Fibroblast of lung (primary cell): ENCODE data around the gene BRD2. TPM values are rescaled to one million over a fixed set of nuclear protein-coding genes. Genes with fewer than 3 reads are reported as not detected.

ENCODE experiments used
- DNase-seq, 2 donors: peaks; one replicate each; pipeline versions ENCODE4 v3.0.0 to v3.0.0-alpha.2; 2010; ENCODE audit warnings: low read depth in 2 of 2
- H2AFZ ChIP-seq: 2 replicates; pipeline ENCODE4 v1.5.1; 2012; ENCODE audit warnings: low read length, control low read depth, inconsistent platforms
- H3K27ac ChIP-seq: 2 replicates; pipeline ENCODE4 v1.5.1; 2011; ENCODE audit warnings: low read length, control low read depth; ENCODE audit not compliant: insufficient read depth
- H3K27me3 ChIP-seq: 2 replicates; pipeline ENCODE4 v1.5.1; 2011; ENCODE audit warnings: mild to moderate bottlenecking, low read length; ENCODE audit not compliant: control insufficient read depth, insufficient read depth
- H3K36me3 ChIP-seq: 2 replicates; pipeline ENCODE4 v1.5.1; 2011; ENCODE audit warnings: low read length; ENCODE audit not compliant: control insufficient read depth, insufficient read depth
- H3K4me1 ChIP-seq: 2 replicates; pipeline ENCODE4 v1.5.1; 2011; ENCODE audit warnings: low read length; ENCODE audit not compliant: control insufficient read depth, insufficient read depth; ENCODE audit errors: extremely low read depth
- H3K4me2 ChIP-seq: 2 replicates; pipeline ENCODE4 v1.5.1; 2011; ENCODE audit warnings: low read length, control low read depth; ENCODE audit not compliant: insufficient read depth; ENCODE audit errors: extremely low read depth
- H3K4me3 ChIP-seq, 4 experiments: fragments of 200-600 bp in 1 of 4; sonication (generic) in 1 of 4; replicated peaks in 1 of 4; 2 replicates each; pipeline ENCODE4 v1.5.1; 2011 to 2016; ENCODE audit warnings: low read length in 4 of 4, low read depth in 3 of 4, mild to moderate bottlenecking in 3 of 4, control low read depth in 2 of 4, inconsistent platforms in 1 of 4, mixed read lengths in 1 of 4; ENCODE audit not compliant: insufficient read depth in 1 of 4; ENCODE audit errors: control extremely low read depth in 1 of 4
- H3K79me2 ChIP-seq: 2 replicates; pipeline ENCODE4 v1.5.1; 2012; ENCODE audit warnings: mild to moderate bottlenecking, low read length, inconsistent platforms; ENCODE audit not compliant: control insufficient read depth, insufficient read depth
- H3K9ac ChIP-seq: 2 replicates; pipeline ENCODE4 v1.5.1; 2011; ENCODE audit warnings: mild to moderate bottlenecking, low read length, control low read depth; ENCODE audit not compliant: insufficient read depth
- H3K9me3 ChIP-seq: 2 replicates; pipeline ENCODE4 v1.5.1; 2012; ENCODE audit warnings: low read depth, low read length; ENCODE audit not compliant: control insufficient read depth, insufficient read depth
- H4K20me1 ChIP-seq: 2 replicates; pipeline ENCODE4 v1.5.1; 2011; ENCODE audit warnings: low read length; ENCODE audit not compliant: control insufficient read depth, insufficient read depth; ENCODE audit errors: extremely low read depth
- CTCF ChIP-seq, 2 donors: IDR thresholded peaks in 1 of 2; conservative IDR thresholded peaks in 1 of 2; 1 replicate in 1 of 2; 2 replicates in 1 of 2; pipeline ENCODE4 v1.5.1; 2011 to 2012; ENCODE audit warnings: low read length in 2 of 2, control low read depth in 1 of 2, inconsistent platforms in 1 of 2, low read depth in 1 of 2, mild to moderate bottlenecking in 1 of 2
- EZH2 ChIP-seq: IDR thresholded peaks from 2 replicates; pipeline ENCODE4 v1.5.1; 2012; ENCODE audit warnings: low read length, control low read depth, mild to moderate bottlenecking; ENCODE audit errors: missing control alignments
- polyA minus RNA-seq: library from RNA; depleted of rRNA, polyadenylated mRNA; stranded (reverse); fragments of >200 nt; gene quantifications from 2 replicates; pipeline ENCODE4 v1.2.3, GENCODE V29; 2011; ENCODE audit warnings: low replicate concordance
- polyA plus RNA-seq, 2 donors: library from polyadenylated mRNA; depleted of rRNA in 1 of 2; stranded (reverse) in 1 of 2; unstranded in 1 of 2; fragments of >200 nt; gene quantifications; 2 replicates each; pipeline ENCODE4 v1.2.1, GENCODE V29; 2011 to 2012; ENCODE audit warnings: missing spikeins in 1 of 2
- total RNA-seq: library from RNA; depleted of rRNA; stranded (reverse); fragments of >200 nt; gene quantifications from 2 replicates; pipeline ENCODE4 v1.2.1, GENCODE V29; 2014

The BRD2 gene
- total RNA-seq: 59.3 and 75.6 TPM in 2 replicates
- 126 and 154 TPM in 2 replicates for polyA plus RNA-seq
- 97.2 and 108 TPM in 2 replicates for polyA plus RNA-seq (2012)
- 103 and 130 TPM in 2 replicates for polyA minus RNA-seq

GRCh38 chr6:32968093-32968866, at the start of gene BRD2:
TSS of gene BRD2 (plus strand) at chr6:32968594. CDS start at chr6:32972899, 4,305 bp downstream.
- H3K4me3 ChIP-seq: peak within 1 kb of the TSS; percentile 73 to 85 (median 80)
- DNase-seq: peak; percentile 93 to 97
- peak within 1 kb of the TSS; percentile 97 for H3K9ac ChIP-seq
- H3K27me3 ChIP-seq: no peaks in the 10 kb centered on the region
- H3K9me3 ChIP-seq: no peaks in the 10 kb centered on the region
- TF ChIP-seq EZH2: no peak
- TF ChIP-seq CTCF (conservative IDR thresholded peaks at IDR 0.05 in 1 of 2, IDR thresholded peaks at IDR 0.05 in 1 of 2; ENCODE audit: low read depth in 1 of 2, low read length in 2 of 2): no peak
- peak within 1 kb of the TSS; percentile 100 for H3K27ac ChIP-seq
- peaks cover 21% of the 10 kb centered on the region for H3K79me2 ChIP-seq
- H3K4me1 ChIP-seq: peaks cover 13% of the 10 kb centered on the region
- H4K20me1 ChIP-seq: peaks cover 7% of the 10 kb centered on the region
- peak within 1 kb of the TSS; percentile 99 for H3K4me2 ChIP-seq
- H3K36me3 ChIP-seq: peaks cover 8% of the 10 kb centered on the region
- peak within 1 kb of the TSS; percentile 71 for H2AFZ ChIP-seq

- no peak overlapping the region for H3K9ac ChIP-seq
- no peaks in the 10 kb centered on the region for H4K20me1 ChIP-seq
- H3K36me3 ChIP-seq: no peaks in the 10 kb centered on the region
- no peaks in the 10 kb centered on the region for H3K79me2 ChIP-seq
- H3K4me1 ChIP-seq: no peaks in the 10 kb centered on the region
- no peak overlapping the region for H3K4me3 ChIP-seq
- peaks cover 4% of the 10 kb centered on the region for H3K27me3 ChIP-seq
- no peak overlapping the region for H3K4me2 ChIP-seq
- no peaks in the 10 kb centered on the region for H3K9me3 ChIP-seq
- H2AFZ ChIP-seq: no peak overlapping the region
- no peak for TF ChIP-seq EZH2
- TF ChIP-seq CTCF (conservative IDR thresholded peaks at IDR 0.05 in 1 of 2, IDR thresholded peaks at IDR 0.05 in 1 of 2; ENCODE audit: low read depth in 1 of 2, low read length in 2 of 2): no peak
- no peak for DNase-seq
- no peak overlapping the region for H3K27ac ChIP-seq
Measured at GRCh38 chr6:32920715-32921114, 47.7 kb upstream of the BRD2 start.

GRCh38 chr6:32922083-32922482, 46.3 kb upstream of the BRD2 start:
- H4K20me1 ChIP-seq: no peaks in the 10 kb centered on the region
- no peak overlapping the region for H3K4me3 ChIP-seq
- no peaks in the 10 kb centered on the region for H3K36me3 ChIP-seq
- H3K27ac ChIP-seq: no peak overlapping the region
- DNase-seq: no peak
- H3K9ac ChIP-seq: no peak overlapping the region
- H2AFZ ChIP-seq: no peak overlapping the region
- no peaks in the 10 kb centered on the region for H3K4me1 ChIP-seq
- H3K79me2 ChIP-seq: no peaks in the 10 kb centered on the region
- H3K4me2 ChIP-seq: no peak overlapping the region
- H3K27me3 ChIP-seq: peaks cover 4% of the 10 kb centered on the region
- H3K9me3 ChIP-seq: no peaks in the 10 kb centered on the region
- TF ChIP-seq EZH2: no peak
- TF ChIP-seq CTCF (conservative IDR thresholded peaks at IDR 0.05 in 1 of 2, IDR thresholded peaks at IDR 0.05 in 1 of 2; ENCODE audit: low read depth in 1 of 2, low read length in 2 of 2): no peak
